ENCODE results near the gene SKA2.

SKA2 gene

DNA sequence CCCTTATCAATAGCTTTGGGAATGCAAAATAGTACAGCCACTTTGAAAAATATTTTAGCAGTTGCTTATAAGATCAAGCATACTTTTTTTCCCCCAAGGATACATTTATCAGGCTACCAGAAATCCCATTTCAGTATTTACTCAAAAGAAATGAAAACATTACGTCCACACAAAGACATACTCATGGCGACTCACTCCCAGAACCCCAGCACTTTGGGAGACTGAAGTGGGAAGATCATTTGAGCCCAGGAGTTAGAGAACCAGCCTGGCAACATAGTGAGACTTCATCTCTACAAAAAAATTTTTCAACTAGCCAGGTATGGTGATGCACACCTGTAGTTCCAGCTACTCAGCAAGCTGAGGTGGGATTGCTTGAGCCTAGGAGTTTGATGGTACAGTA is 5.9 kb downstream of the SKA2 start:
- Histone ChIP-seq H3K4me3 (replicated peaks; ENCODE audit: insufficient read depth, low read length) (no peak overlapping the region), H3K27ac (replicated peaks) (no peak overlapping the region)
- no peak for DNase-seq (ENCODE audit: low read depth in 1 of 2, low spot score in 1 of 2)

DNA sequence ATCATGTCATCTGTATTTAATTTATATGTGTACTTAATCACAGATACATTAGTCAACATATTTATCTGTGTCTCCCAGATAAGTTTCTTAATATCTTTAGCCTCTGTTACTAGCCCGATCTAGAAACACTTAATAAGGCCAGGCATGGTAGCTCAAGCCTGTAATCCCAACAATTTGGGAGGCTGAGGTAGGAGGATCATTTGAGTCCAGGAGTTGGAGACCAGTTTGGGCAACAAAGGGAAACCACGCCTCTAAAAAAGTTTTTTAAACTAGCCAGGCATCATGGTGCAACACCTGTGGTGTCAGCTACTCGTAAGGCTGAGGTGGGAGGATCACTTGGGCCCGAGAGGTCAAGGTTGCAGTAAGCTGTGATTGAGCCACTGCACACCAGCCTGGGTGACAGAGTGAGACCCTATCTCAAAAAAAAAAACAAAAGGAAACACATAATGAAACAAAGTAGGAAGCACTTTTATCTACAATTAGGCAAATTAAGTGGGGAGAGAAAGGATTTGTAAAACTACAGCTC is 9.4 kb downstream of the SKA2 start:
- Histone ChIP-seq H3K27ac (replicated peaks) (no peak overlapping the region), H3K4me3 (replicated peaks; ENCODE audit: insufficient read depth, low read length) (no peak overlapping the region), H3K27me3 (ENCODE audit: insufficient read depth, poor library complexity, severe bottlenecking) (no peaks in the 10 kb centered on the region)
- TF ChIP-seq CTCF (IDR thresholded peaks at IDR 0.05; ENCODE audit: insufficient read depth, low read length) (no peak), REST (IDR thresholded peaks at IDR 0.05; ENCODE audit: insufficient replicate concordance, low read depth) (no peak), SPI1 (IDR thresholded peaks at IDR 0.05; ENCODE audit: borderline replicate concordance, low read depth) (no peak), GABPA (IDR thresholded peaks at IDR 0.05; ENCODE audit: low read depth) (no peak), POLR2AphosphoS5 (IDR thresholded peaks at IDR 0.05; ENCODE audit: low read depth) (no peak)
- no peak for DNase-seq (ENCODE audit: low read depth in 1 of 2, low spot score in 1 of 2)

More for the DNA sequence above, 5.9 kb downstream of the SKA2 start:
- no peak for TF ChIP-seq GABPA (IDR thresholded peaks at IDR 0.05; ENCODE audit: low read depth)
- TF ChIP-seq CTCF (IDR thresholded peaks at IDR 0.05; ENCODE audit: insufficient read depth, low read length) = no peak
- no peak for TF ChIP-seq POLR2AphosphoS5 (IDR thresholded peaks at IDR 0.05; ENCODE audit: low read depth)
- TF ChIP-seq SPI1 (IDR thresholded peaks at IDR 0.05; ENCODE audit: borderline replicate concordance, low read depth) = no peak
- TF ChIP-seq REST (IDR thresholded peaks at IDR 0.05; ENCODE audit: insufficient replicate concordance, low read depth) = no peak
- H3K27me3 ChIP-seq (ENCODE audit: insufficient read depth, poor library complexity, severe bottlenecking) = no peaks in the 10 kb centered on the region

GRCh38 chr17:59141860-59142259 is 13.1 kb downstream of the SKA2 start:
- no peak for DNase-seq (ENCODE audit: low read depth in 1 of 2, low spot score in 1 of 2)
- H3K27me3 ChIP-seq (ENCODE audit: insufficient read depth, poor library complexity, severe bottlenecking) = no peaks in the 10 kb centered on the region
- TF ChIP-seq POLR2AphosphoS5 (IDR thresholded peaks at IDR 0.05; ENCODE audit: low read depth) (no peak), REST (IDR thresholded peaks at IDR 0.05; ENCODE audit: insufficient replicate concordance, low read depth) (no peak), GABPA (IDR thresholded peaks at IDR 0.05; ENCODE audit: low read depth) (no peak), CTCF (IDR thresholded peaks at IDR 0.05; ENCODE audit: insufficient read depth, low read length) (no peak), SPI1 (IDR thresholded peaks at IDR 0.05; ENCODE audit: borderline replicate concordance, low read depth) (no peak)
- no peak overlapping the region for H3K27ac ChIP-seq (replicated peaks)
- H3K4me3 ChIP-seq (replicated peaks; ENCODE audit: insufficient read depth, low read length) = no peak overlapping the region
